Neuronal stem cell (in vitro differentiated cells): ENCODE measurements around the gene KIF26A. TPM values are rescaled to one million over a fixed set of nuclear protein-coding genes. Genes with fewer than 3 reads are reported as not detected.

Experiments used
- DNase-seq: peaks from one replicate; pipeline ENCODE4 v3.0.0-alpha.2; 2013; ENCODE audit warnings: low spot score
- H2AFZ ChIP-seq: one replicate; pipeline ENCODE4 v1.6.1; 2013; ENCODE audit warnings: mild to moderate bottlenecking, low read length, inconsistent platforms
- H2AK5ac ChIP-seq: 2 replicates; pipeline ENCODE4 v1.6.1; 2013; ENCODE audit warnings: low read depth, mild to moderate bottlenecking, inconsistent platforms, low read length, moderate library complexity, mixed read lengths
- H2BK120ac ChIP-seq: 2 replicates; pipeline ENCODE4 v1.6.1; 2013; ENCODE audit warnings: low read depth, mild to moderate bottlenecking, inconsistent platforms, low read length, moderate library complexity, mixed read lengths
- H2BK12ac ChIP-seq: one replicate; pipeline ENCODE4 v1.6.1; 2013; ENCODE audit warnings: low read length, inconsistent platforms
- H2BK15ac ChIP-seq: 2 replicates; pipeline ENCODE4 v1.6.1; 2013; ENCODE audit warnings: mild to moderate bottlenecking, low read length, inconsistent platforms, mixed read lengths
- H2BK5ac ChIP-seq: one replicate; pipeline ENCODE4 v1.6.1; 2013; ENCODE audit warnings: inconsistent platforms, mild to moderate bottlenecking, low read length, moderate library complexity
- H3K14ac ChIP-seq: one replicate; pipeline ENCODE4 v1.6.1; 2013; ENCODE audit warnings: low read length, inconsistent platforms
- H3K18ac ChIP-seq: 2 replicates; pipeline ENCODE4 v1.6.1; 2013; ENCODE audit warnings: low read length, inconsistent platforms
- H3K23ac ChIP-seq: 2 replicates; pipeline ENCODE4 v1.6.1; 2013; ENCODE audit warnings: low read depth, mild to moderate bottlenecking, mixed read lengths, low read length, inconsistent platforms; ENCODE audit not compliant: poor library complexity
- H3K27ac ChIP-seq: replicated peaks from 3 replicates; pipeline ENCODE4 v1.5.1; 2013; ENCODE audit warnings: low read length, inconsistent platforms
- H3K27me3 ChIP-seq, 3 experiments: 2 replicates each; pipeline ENCODE4 v1.6.1; 2013; ENCODE audit warnings: low read length in 3 of 3, mild to moderate bottlenecking in 2 of 3, inconsistent platforms in 1 of 3, low read depth in 1 of 3, mixed read lengths in 1 of 3, moderate library complexity in 1 of 3; ENCODE audit not compliant: control insufficient read depth in 3 of 3, insufficient read depth in 3 of 3
- H3K36me3 ChIP-seq, 2 donors: replicated peaks in 1 of 2; 2 replicates each; pipeline ENCODE4 v1.6.1; 2013; ENCODE audit warnings: low read length in 2 of 2; ENCODE audit not compliant: control insufficient read depth in 2 of 2, insufficient read depth in 2 of 2
- H3K4ac ChIP-seq: 2 replicates; pipeline ENCODE4 v1.6.1; 2013; ENCODE audit warnings: inconsistent platforms, mild to moderate bottlenecking, low read length, moderate library complexity
- H3K4me1 ChIP-seq, 2 donors: 1 replicate in 1 of 2; 2 replicates in 1 of 2; pipeline ENCODE4 v1.6.1; 2013; ENCODE audit warnings: low read length in 2 of 2, low read depth in 1 of 2; ENCODE audit not compliant: control insufficient read depth in 2 of 2, insufficient read depth in 1 of 2
- H3K4me2 ChIP-seq: one replicate; pipeline ENCODE4 v1.6.1; 2013; ENCODE audit warnings: mild to moderate bottlenecking, low read length, inconsistent platforms; ENCODE audit not compliant: insufficient read depth, poor library complexity, severe bottlenecking
- H3K4me3 ChIP-seq, 2 donors: 2 replicates each; pipeline ENCODE4 v1.5.1; 2013; ENCODE audit warnings: low read length in 2 of 2, mild to moderate bottlenecking in 2 of 2, inconsistent platforms in 1 of 2, moderate library complexity in 1 of 2
- H3K79me1 ChIP-seq: one replicate; pipeline ENCODE4 v1.6.1; 2013; ENCODE audit warnings: low read depth, mild to moderate bottlenecking, inconsistent platforms, low read length, moderate library complexity
- H3K9ac ChIP-seq: one replicate; pipeline ENCODE4 v1.6.1; 2013; ENCODE audit warnings: mild to moderate bottlenecking, low read depth, low read length, inconsistent platforms; ENCODE audit not compliant: poor library complexity
- H3K9me3 ChIP-seq, 2 donors: replicated peaks in 1 of 2; 2 replicates each; pipeline versions ENCODE3 to v1.6.1; 2013; ENCODE audit warnings: low read length in 2 of 2, mild to moderate bottlenecking in 2 of 2, inconsistent platforms in 1 of 2, low read depth in 1 of 2, mixed read lengths in 1 of 2, moderate library complexity in 1 of 2; ENCODE audit not compliant: control insufficient read depth in 2 of 2, insufficient read depth in 1 of 2
- H4K8ac ChIP-seq: one replicate; pipeline ENCODE4 v1.6.1; 2013; ENCODE audit warnings: low read depth, mild to moderate bottlenecking, inconsistent platforms, low read length, moderate library complexity
- H4K91ac ChIP-seq: one replicate; pipeline ENCODE4 v1.6.1; 2013; ENCODE audit warnings: low read length, low read depth, mild to moderate bottlenecking, inconsistent platforms; ENCODE audit not compliant: poor library complexity
- WGBS, 2 donors: extraction: QIAGEN DNeasy Blood & Tissue Kit; methylation state at CpG; one replicate each; pipeline ENCODE4 v1.1.7; 2013; ENCODE audit warnings: missing lambda C conversion rate in 2 of 2, mixed read lengths in 1 of 2; ENCODE audit not compliant: insufficient read length in 2 of 2, insufficient replicate concordance in 1 of 2; ENCODE audit errors: extremely low coverage in 2 of 2; 5-methylcytosine and 5-hydroxymethylcytosine counted together
- polyA plus RNA-seq, 2 experiments: library from polyadenylated mRNA; stranded (reverse); fragments of 200-250 nt; gene quantifications; one replicate each; pipeline ENCODE4 v1.2.3, GENCODE V29; 2013

The KIF26A gene
- 14.6 TPM for polyA plus RNA-seq (2013, experiment 1 of 2)
- 14.0 TPM for polyA plus RNA-seq (2013, experiment 2 of 2)

DNA sequence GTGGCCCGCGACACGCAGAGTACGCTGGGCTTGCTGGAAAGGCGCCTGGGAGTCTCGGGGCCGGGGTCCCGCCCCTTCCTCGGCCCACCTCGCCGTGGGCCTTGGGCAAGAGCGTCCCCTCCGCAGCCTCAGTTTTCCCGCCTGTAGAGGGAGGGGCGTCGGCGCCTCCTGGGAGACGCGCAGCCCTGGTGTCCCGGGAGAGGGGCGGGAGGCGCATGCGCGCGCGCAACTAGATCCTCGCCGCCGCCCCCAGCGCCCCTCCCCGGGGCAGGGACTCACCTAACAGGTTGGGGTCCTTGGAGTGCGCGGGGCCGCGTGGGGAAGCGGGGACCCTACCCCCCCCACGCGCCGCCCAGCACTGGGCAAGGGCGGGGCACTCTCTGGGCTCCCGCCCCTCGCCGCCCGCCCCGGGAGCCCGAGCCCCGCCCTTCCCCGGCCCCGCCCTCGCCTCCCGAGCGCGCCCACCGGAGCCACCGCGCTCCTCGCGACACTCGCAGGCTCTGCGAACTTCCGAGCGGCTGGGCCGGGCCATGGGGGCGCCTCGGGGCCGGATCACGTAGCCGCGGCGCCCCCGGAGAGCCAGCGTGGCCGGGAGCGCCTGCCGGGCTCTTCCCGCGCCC lies at the start of gene KIF26A:
Gene KIF26A, plus strand, starts transcription at position 490 of the 620 bp plus-strand sequence. CDS start 136 bp downstream, outside the sequence.
- Histone ChIP-seq H3K18ac (peak within 1 kb of the TSS; percentile 98), H4K8ac (peak within 1 kb of the TSS; percentile 43), H3K36me3 (no peaks in the 10 kb centered on the region), H3K27me3 (peaks cover 16 to 41% (median 22%) of the 10 kb centered on the region in 3 experiments), H2AFZ (peak within 1 kb of the TSS; percentile 94), H2BK15ac (peak within 1 kb of the TSS; percentile 85), H3K4me1 (peaks cover 28 to 40% of the 10 kb centered on the region in 2 donors), H4K91ac (no peak within 1 kb of the TSS), H2AK5ac (peak within 1 kb of the TSS; percentile 90), H2BK5ac (peak within 1 kb of the TSS; percentile 93), H3K4ac (peak within 1 kb of the TSS; percentile 66), H3K79me1 (peaks cover 20% of the 10 kb centered on the region), H2BK12ac (peak within 1 kb of the TSS; percentile 90), H3K27ac (peak within 1 kb of the TSS; percentile 64), H2BK120ac (peak within 1 kb of the TSS; percentile 84), H3K4me3 (peak within 1 kb of the TSS; percentile 67 to 89), H3K14ac (peak within 1 kb of the TSS; percentile 82), H3K9ac (peak within 1 kb of the TSS; percentile 93), H3K9me3 (no peaks in the 10 kb centered on the region), H3K4me2 (peak within 1 kb of the TSS; percentile 94), H3K23ac (peak within 1 kb of the TSS; percentile 71)
- DNase-seq = peak; percentile 82
- WGBS, 2 donors = no CpG with 5 or more reads among the region's 77 CpGs

DNA sequence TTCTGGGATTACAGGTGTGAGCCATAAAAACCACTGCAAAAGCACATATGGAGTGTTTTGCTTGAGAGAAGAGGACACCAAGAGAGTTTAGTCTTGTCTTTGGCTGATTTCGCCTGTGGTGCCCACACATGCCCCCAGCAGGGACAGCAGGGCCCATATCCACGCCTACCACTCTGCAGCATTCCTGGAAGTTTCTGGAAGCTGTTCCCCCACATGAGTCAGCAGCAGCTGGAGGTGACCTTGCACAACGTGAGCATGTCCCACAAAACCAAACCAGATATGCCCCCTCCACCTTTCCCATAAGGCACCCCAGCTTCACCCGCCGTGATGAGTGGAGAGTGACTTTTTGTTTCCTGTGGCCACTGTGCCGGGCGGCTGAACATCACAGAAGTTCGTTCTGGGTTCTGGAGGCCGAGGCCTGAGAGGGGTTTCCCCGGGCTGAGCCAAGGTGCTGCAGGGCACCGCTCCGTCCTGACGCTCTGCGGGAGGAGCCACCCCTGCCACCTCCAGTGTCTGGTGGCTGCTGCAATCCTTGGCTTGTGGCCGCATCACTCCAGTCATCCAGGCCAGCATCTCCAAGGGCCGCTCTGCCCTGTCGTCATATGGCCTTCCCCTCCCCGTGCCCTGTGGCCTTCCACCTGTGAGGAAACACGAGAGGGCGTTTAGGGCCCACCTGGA lies 48.2 kb upstream of the KIF26A start:
- no peak overlapping the region for H2BK15ac ChIP-seq
- H2BK12ac ChIP-seq = peak overlapping the region; percentile 84
- WGBS, 2 donors = no CpG with 5 or more reads among the region's 20 CpGs
- DNase-seq = no peak
- peaks cover 0 to 34% (median 0%) of the 10 kb centered on the region in 3 experiments for H3K27me3 ChIP-seq
- peak overlapping the region; percentile 53 for H3K4ac ChIP-seq
- no peak overlapping the region for H3K27ac ChIP-seq
- H4K8ac ChIP-seq = no peak overlapping the region
- no peak overlapping the region for H3K4me3 ChIP-seq
- peaks cover 0 to 5% of the 10 kb centered on the region in 2 donors for H3K4me1 ChIP-seq
- H3K18ac ChIP-seq = no peak overlapping the region
- peaks cover 0 to 2% of the 10 kb centered on the region in 2 donors for H3K9me3 ChIP-seq
- H3K9ac ChIP-seq = peak overlapping the region; percentile 60
- H3K23ac ChIP-seq = no peak overlapping the region
- H3K14ac ChIP-seq = peak overlapping the region; percentile 56
- H2BK5ac ChIP-seq = no peak overlapping the region
- peak overlapping the region; percentile 91 for H2BK120ac ChIP-seq
- H2AFZ ChIP-seq = no peak overlapping the region
- no peak overlapping the region for H4K91ac ChIP-seq
- H3K4me2 ChIP-seq = no peak overlapping the region
- no peaks in the 10 kb centered on the region for H3K79me1 ChIP-seq
- no peaks in the 10 kb centered on the region for H3K36me3 ChIP-seq
- H2AK5ac ChIP-seq = peak overlapping the region; percentile 75

DNA sequence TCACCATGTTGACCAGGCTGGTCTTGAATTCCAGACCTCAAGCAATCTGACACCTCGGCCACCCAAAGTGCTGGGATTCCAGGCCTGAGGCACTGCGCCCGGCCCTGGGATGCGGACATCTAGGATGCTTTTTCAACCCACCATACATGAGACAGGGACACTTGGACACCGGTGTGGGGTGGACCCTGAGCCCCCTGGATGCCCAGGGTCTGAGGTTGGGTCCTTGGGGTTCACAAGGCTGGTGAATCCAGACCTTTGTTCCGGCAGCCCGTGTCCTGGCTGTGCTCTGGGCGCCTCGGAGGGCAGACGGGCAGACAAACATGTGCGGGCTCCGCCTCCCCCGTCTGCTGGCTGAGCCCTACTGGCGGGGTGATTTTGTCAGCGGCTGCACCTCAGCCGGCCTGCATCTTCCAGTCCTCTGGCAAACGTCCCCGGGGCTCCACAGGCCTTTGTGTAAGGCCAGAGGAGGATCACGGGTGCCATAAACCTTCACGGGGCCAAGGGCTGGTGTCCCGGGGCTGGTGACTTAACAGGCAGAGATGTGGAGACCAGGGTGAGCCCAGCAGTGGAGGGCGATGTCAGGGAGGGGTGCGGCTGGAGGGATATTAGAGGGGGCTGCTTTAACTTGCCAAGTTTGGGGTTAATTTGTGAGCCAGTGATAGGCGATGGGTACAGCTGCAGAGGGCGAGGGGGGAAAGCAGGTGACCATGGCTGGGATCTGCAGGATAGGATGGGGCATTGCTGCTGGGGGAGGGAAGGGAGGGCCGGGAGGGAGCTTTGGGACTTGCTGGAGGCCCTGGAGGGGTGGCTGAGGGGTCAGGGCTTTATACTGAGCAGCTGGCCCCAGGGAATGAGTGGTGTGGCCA lies 47.1 kb upstream of the KIF26A start:
- no CpG with 5 or more reads among the region's 26 CpGs for whole genome bisulfite sequencing, 2 donors
- H3K27me3 ChIP-seq = peaks cover 0 to 30% (median 0%) of the 10 kb centered on the region in 3 experiments
- no peaks in the 10 kb centered on the region for H3K36me3 ChIP-seq
- H2BK5ac ChIP-seq = peak overlapping the region; percentile 48
- peak overlapping the region; percentile 90 for H2AK5ac ChIP-seq
- H3K4me1 ChIP-seq = peaks cover 0 to 5% of the 10 kb centered on the region in 2 donors
- H3K18ac ChIP-seq = peak overlapping the region; percentile 83
- H2BK15ac ChIP-seq = peak overlapping the region; percentile 1
- H2AFZ ChIP-seq = no peak overlapping the region
- H2BK12ac ChIP-seq = no peak overlapping the region
- H3K4ac ChIP-seq = no peak overlapping the region
- H3K27ac ChIP-seq = no peak overlapping the region
- H3K4me2 ChIP-seq = no peak overlapping the region
- no peak overlapping the region for H3K4me3 ChIP-seq
- peaks cover 3% of the 10 kb centered on the region for H3K79me1 ChIP-seq
- no peak overlapping the region for H3K23ac ChIP-seq
- DNase-seq = no peak
- no peak overlapping the region for H4K91ac ChIP-seq
- H3K9ac ChIP-seq = no peak overlapping the region
- H4K8ac ChIP-seq = no peak overlapping the region
- no peak overlapping the region for H3K14ac ChIP-seq
- H3K9me3 ChIP-seq = peaks cover 0 to 2% of the 10 kb centered on the region in 2 donors
- H2BK120ac ChIP-seq = peak overlapping the region; percentile 31
